Osteoblast (primary cell): ENCODE measurements around the gene TMEM94. TPM values are rescaled to one million over a fixed set of nuclear protein-coding genes. Genes with fewer than 3 reads are reported as not detected.
"Not testable (repeated sequence)": the region's sequence is repeated elsewhere in the genome, so short reads cannot be mapped to it uniquely, and the experiment has no call there.

Source experiments
- DNase-seq: peaks from one replicate; pipeline ENCODE4 v3.0.0; 2011; ENCODE audit warnings: low spot score, mixed read lengths; ENCODE audit not compliant: insufficient read length; ENCODE audit errors: missing footprints
- H2AFZ ChIP-seq: 2 replicates; pipeline ENCODE4 v1.6.0; 2011; ENCODE audit warnings: mild to moderate bottlenecking, low read length
- H3K27ac ChIP-seq: 2 replicates; pipeline ENCODE4 v1.5.1; 2011; ENCODE audit warnings: mild to moderate bottlenecking, low read depth, low read length, moderate library complexity
- H3K27me3 ChIP-seq: 2 replicates; pipeline ENCODE4 v1.6.0; 2012; ENCODE audit warnings: mild to moderate bottlenecking, control low read depth, inconsistent platforms, low read length, moderate library complexity; ENCODE audit not compliant: insufficient read depth
- H3K36me3 ChIP-seq: 2 replicates; pipeline ENCODE4 v1.5.1; 2011; ENCODE audit warnings: mild to moderate bottlenecking, low read length, control low read depth, moderate library complexity; ENCODE audit not compliant: insufficient read depth
- H3K4me1 ChIP-seq: 2 replicates; pipeline ENCODE4 v1.5.1; 2011; ENCODE audit warnings: mild to moderate bottlenecking, low read length, control low read depth, moderate library complexity; ENCODE audit not compliant: insufficient read depth
- H3K4me2 ChIP-seq: 2 replicates; pipeline ENCODE4 v1.6.0; 2011; ENCODE audit warnings: mild to moderate bottlenecking, low read length; ENCODE audit not compliant: insufficient read depth
- H3K4me3 ChIP-seq: fragments of 200-600 bp; sonication (generic); 3 replicates; pipeline ENCODE4 v1.5.1; 2012; ENCODE audit warnings: mild to moderate bottlenecking, low read length, inconsistent platforms; ENCODE audit not compliant: insufficient read depth
- H3K79me2 ChIP-seq: 2 replicates; pipeline ENCODE4 v1.6.0; 2012; ENCODE audit warnings: mild to moderate bottlenecking, low read length, control low read depth, inconsistent platforms; ENCODE audit not compliant: insufficient read depth
- H3K9me3 ChIP-seq: 2 replicates; pipeline ENCODE4 v1.5.1; 2011; ENCODE audit warnings: low read depth, low read length, control low read depth
- H4K20me1 ChIP-seq: 2 replicates; pipeline ENCODE4 v1.6.0; 2012; ENCODE audit warnings: mild to moderate bottlenecking, low read length, control low read depth; ENCODE audit not compliant: insufficient read depth
- CTCF ChIP-seq: IDR thresholded peaks from 2 replicates; pipeline ENCODE4 v1.5.1; 2011; ENCODE audit warnings: mild to moderate bottlenecking, low read depth, low read length, moderate library complexity; ENCODE audit errors: extremely low read depth
- total RNA-seq: library from RNA; depleted of rRNA; stranded (reverse); fragments of >200 nt; gene quantifications from 2 replicates; pipeline ENCODE4 v1.2.3, GENCODE V29; 2012

The TMEM94 gene
- total RNA-seq, 1 donor: 38.0 TPM

GRCh38 chr17:75442168-75443103, 14.0 kb upstream of the TMEM94 start:
- no peak overlapping the region for H3K4me3 ChIP-seq
- no peak for DNase-seq
- H3K9me3 ChIP-seq: no peaks in the 10 kb centered on the region
- no peaks in the 10 kb centered on the region for H3K27me3 ChIP-seq
- H3K36me3 ChIP-seq: no peaks in the 10 kb centered on the region
- no peak overlapping the region for H3K27ac ChIP-seq
- no peaks in the 10 kb centered on the region for H3K79me2 ChIP-seq
- no peak overlapping the region for H3K4me2 ChIP-seq
- peaks cover 8% of the 10 kb centered on the region for H3K4me1 ChIP-seq
- no peak overlapping the region for H2AFZ ChIP-seq
- H4K20me1 ChIP-seq: no peaks in the 10 kb centered on the region
- no peak for TF ChIP-seq CTCF

GRCh38 chr17:75445296-75445695, 11.1 kb upstream of the TMEM94 start:
- no peak overlapping the region for H3K4me3 ChIP-seq
- H2AFZ ChIP-seq: peak overlapping the region; percentile 31
- H4K20me1 ChIP-seq: no peaks in the 10 kb centered on the region
- no peaks in the 10 kb centered on the region for H3K9me3 ChIP-seq
- H3K36me3 ChIP-seq: no peaks in the 10 kb centered on the region
- H3K79me2 ChIP-seq: no peaks in the 10 kb centered on the region
- H3K27me3 ChIP-seq: no peaks in the 10 kb centered on the region
- no peak overlapping the region for H3K27ac ChIP-seq
- H3K4me2 ChIP-seq: no peak overlapping the region
- DNase-seq: no peak
- H3K4me1 ChIP-seq: peaks cover 8% of the 10 kb centered on the region
- TF ChIP-seq CTCF: no peak

GRCh38 chr17:75445896-75446295, 10.5 kb upstream of the TMEM94 start:
- not testable (repeated sequence) for H4K20me1 ChIP-seq, H3K36me3 ChIP-seq, H3K79me2 ChIP-seq, H3K4me2 ChIP-seq, H3K4me1 ChIP-seq, DNase-seq, H3K27ac ChIP-seq, H3K9me3 ChIP-seq, H3K27me3 ChIP-seq, H2AFZ ChIP-seq, H3K4me3 ChIP-seq

- Histone ChIP-seq H4K20me1 (no peaks in the 10 kb centered on the region), H3K4me3 (no peak overlapping the region), H3K4me1 (peaks cover 8% of the 10 kb centered on the region), H3K27ac (no peak overlapping the region), H3K9me3 (no peaks in the 10 kb centered on the region), H3K4me2 (no peak overlapping the region), H3K36me3 (no peaks in the 10 kb centered on the region), H2AFZ (no peak overlapping the region), H3K79me2 (no peaks in the 10 kb centered on the region), H3K27me3 (no peaks in the 10 kb centered on the region)
- no peak for DNase-seq
- TF ChIP-seq CTCF: no peak
These were observed 8.2 kb upstream of the TMEM94 start for GRCh38 chr17:75447951-75448856.
